Adrenal gland (tissue), 5 donors: ENCODE measurements around the gene ZC3H12D.

Experiments
- POLR2A ChIP-seq, 2 donors: fragments of 450-650 bp; IDR thresholded peaks; one replicate each; pipeline ENCODE4 v1.6.1; 2017; ENCODE audit warnings: antibody characterized with exemption in 2 of 2, mild to moderate bottlenecking in 2 of 2, moderate library complexity in 1 of 2
- TF ChIP-seq, protein P1 (sequence below), 6 experiments: fragments of 450-650 bp in 4 of 6; fragments of 200-600 bp in 2 of 6; sonication (generic) in 1 of 6; IDR thresholded peaks; 1 replicate in 5 of 6; 2 replicates in 1 of 6; pipeline versions ENCODE4 v1.5.1 to v1.8.0; 2016 to 2021; ENCODE audit warnings: antibody characterized with exemption in 6 of 6, mild to moderate bottlenecking in 2 of 6, moderate library complexity in 1 of 6
- donor health status: DM: no; HTN: no; CAD: no.

DNA sequence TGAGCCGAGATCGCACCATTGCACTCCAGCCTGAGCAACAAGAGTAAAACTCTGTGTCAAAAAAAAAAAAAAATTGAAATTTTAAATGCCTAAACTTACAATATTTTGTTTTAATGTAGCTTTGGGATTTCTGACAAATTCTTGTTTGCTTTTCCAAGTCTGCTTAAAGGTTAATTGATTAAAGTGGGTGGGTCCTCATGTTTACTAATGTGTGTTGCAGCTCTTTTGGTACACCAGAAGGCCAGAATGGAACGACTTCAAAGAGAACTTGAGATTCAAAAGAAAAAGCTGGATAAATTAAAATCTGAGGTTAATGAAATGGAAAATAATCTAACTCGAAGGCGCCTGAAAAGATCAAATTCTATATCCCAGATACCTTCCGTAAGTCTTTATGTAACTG lies 87.4 kb downstream of the ZC3H12D start:
- TF ChIP-seq POLR2A (IDR thresholded peaks at IDR 0.05) = no peak
- TF ChIP-seq, protein P1, sequence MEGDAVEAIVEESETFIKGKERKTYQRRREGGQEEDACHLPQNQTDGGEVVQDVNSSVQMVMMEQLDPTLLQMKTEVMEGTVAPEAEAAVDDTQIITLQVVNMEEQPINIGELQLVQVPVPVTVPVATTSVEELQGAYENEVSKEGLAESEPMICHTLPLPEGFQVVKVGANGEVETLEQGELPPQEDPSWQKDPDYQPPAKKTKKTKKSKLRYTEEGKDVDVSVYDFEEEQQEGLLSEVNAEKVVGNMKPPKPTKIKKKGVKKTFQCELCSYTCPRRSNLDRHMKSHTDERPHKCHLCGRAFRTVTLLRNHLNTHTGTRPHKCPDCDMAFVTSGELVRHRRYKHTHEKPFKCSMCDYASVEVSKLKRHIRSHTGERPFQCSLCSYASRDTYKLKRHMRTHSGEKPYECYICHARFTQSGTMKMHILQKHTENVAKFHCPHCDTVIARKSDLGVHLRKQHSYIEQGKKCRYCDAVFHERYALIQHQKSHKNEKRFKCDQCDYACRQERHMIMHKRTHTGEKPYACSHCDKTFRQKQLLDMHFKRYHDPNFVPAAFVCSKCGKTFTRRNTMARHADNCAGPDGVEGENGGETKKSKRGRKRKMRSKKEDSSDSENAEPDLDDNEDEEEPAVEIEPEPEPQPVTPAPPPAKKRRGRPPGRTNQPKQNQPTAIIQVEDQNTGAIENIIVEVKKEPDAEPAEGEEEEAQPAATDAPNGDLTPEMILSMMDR (IDR thresholded peaks at IDR 0.05) = no peak
